AG04450 (cell line): ENCODE results near the gene RGMB. TPM values are rescaled to one million over a fixed set of nuclear protein-coding genes. Genes with fewer than 3 reads are reported as not detected.
A peak's percentile ranks its signal among the peaks of the same experiment; 100 is the strongest.
"Not testable (repeated sequence)": the region's sequence is repeated elsewhere in the genome, so short reads cannot be mapped to it uniquely, and the experiment has no call there.

Experiments
- CTCF ChIA-PET: fragments of 300-600, 350-600 bp; formaldehyde crosslinking; extraction: SDS; loops from one replicate; lab custom pipeline; 2022; ENCODE audit warnings: antibody characterized with exemption, inconsistent platforms; lab: Charles Lee
- POLR2A ChIA-PET: fragments of 350-600 bp; formaldehyde crosslinking; extraction: SDS; loops from one replicate; lab custom pipeline; 2021; ENCODE audit warnings: antibody characterized with exemption, inconsistent platforms; lab: Yijun Ruan, JAX
- DNase-seq: peaks from one replicate; pipeline ENCODE4 v3.0.0-alpha.2; 2011; ENCODE audit warnings: low read depth, low spot score
- H3K27ac ChIP-seq: one replicate; pipeline ENCODE4 v1.5.1; 2012; ENCODE audit warnings: low read depth, low read length, control low read depth
- H3K27me3 ChIP-seq: one replicate; pipeline ENCODE4 v1.6.0; 2012; ENCODE audit warnings: low read length; ENCODE audit not compliant: control insufficient read depth, insufficient read depth
- H3K4me3 ChIP-seq: 2 replicates; pipeline ENCODE4 v1.5.1; 2011; ENCODE audit warnings: mild to moderate bottlenecking, low read depth, low read length, control low read depth
- H3K9me3 ChIP-seq: 2 replicates; pipeline ENCODE4 v1.5.1; 2012; ENCODE audit warnings: low read length; ENCODE audit not compliant: control insufficient read depth, insufficient read depth
- polyA plus RNA-seq: library from polyadenylated mRNA; depleted of rRNA; stranded (reverse); fragments of >200 nt; gene quantifications from 2 replicates; pipeline ENCODE4 v1.2.3, GENCODE V29; 2011
- TF ChIP-seq, protein P1 (sequence below): IDR thresholded peaks from 2 replicates; pipeline ENCODE4 v1.5.1; 2011; ENCODE audit warnings: low read depth, low read length, control low read depth, inconsistent platforms

RGMB gene
- polyA plus RNA-seq, 1 experiment: 53.6 TPM

DNA sequence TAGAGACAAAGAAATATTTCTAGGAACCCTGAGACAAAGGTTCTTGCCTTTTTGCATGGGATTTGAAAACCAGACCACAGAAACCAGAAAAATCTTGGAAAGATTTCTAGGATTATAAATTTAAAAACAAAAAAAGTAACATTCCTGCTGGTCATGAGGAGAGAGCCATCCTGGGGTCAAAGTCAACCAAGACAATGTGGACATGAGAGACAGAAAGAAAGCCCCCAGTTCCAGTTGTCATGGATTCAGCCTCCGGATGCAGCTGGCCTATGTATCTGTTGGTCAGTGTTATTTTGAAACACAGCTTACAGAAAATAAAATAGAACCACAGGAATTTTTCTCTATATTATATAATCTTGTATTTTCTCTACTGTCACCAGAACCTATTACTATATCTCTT is 24.4 kb upstream of the RGMB start:
- ChIA-PET POLR2A (interaction anchor here (1.0 kb wide), 1 partner anchor 20 kb away, joined by 3 read pairs; no protein-coding TSS in a partner anchor), CTCF (no interaction called here)
- TF ChIP-seq, protein P1, sequence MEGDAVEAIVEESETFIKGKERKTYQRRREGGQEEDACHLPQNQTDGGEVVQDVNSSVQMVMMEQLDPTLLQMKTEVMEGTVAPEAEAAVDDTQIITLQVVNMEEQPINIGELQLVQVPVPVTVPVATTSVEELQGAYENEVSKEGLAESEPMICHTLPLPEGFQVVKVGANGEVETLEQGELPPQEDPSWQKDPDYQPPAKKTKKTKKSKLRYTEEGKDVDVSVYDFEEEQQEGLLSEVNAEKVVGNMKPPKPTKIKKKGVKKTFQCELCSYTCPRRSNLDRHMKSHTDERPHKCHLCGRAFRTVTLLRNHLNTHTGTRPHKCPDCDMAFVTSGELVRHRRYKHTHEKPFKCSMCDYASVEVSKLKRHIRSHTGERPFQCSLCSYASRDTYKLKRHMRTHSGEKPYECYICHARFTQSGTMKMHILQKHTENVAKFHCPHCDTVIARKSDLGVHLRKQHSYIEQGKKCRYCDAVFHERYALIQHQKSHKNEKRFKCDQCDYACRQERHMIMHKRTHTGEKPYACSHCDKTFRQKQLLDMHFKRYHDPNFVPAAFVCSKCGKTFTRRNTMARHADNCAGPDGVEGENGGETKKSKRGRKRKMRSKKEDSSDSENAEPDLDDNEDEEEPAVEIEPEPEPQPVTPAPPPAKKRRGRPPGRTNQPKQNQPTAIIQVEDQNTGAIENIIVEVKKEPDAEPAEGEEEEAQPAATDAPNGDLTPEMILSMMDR: no peak
- H3K27ac ChIP-seq: no peak overlapping the region
- H3K27me3 ChIP-seq: no peaks in the 10 kb centered on the region
- H3K9me3 ChIP-seq: no peaks in the 10 kb centered on the region
- DNase-seq: no peak
- H3K4me3 ChIP-seq: no peak overlapping the region

DNA sequence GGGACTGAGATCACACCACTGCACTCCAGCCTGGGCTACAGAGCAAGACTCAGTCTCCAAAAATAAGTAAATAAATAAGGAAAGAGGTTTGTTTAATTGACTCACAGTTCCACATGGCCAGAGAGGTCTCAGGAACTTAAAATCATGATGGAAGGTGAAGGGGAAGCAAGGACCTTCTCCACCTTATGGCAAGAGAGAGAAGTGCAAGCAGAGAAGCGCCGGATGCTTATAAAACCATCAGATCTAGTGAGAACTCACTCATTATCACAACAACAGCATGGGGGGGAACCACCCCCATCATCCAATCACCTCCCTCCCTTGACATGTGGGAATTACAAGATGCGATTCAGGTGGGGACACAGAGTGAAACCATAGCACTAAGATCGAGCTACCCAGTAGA is 22.8 kb upstream of the RGMB start:
- ChIA-PET POLR2A (no interaction called here), CTCF (interaction anchor here (1.0 kb wide), 1 partner anchor 19 kb away, joined by 3 read pairs; no protein-coding TSS in a partner anchor)
- DNase-seq: no peak
- Histone ChIP-seq H3K27me3 (no peaks in the 10 kb centered on the region), H3K27ac (no peak overlapping the region), H3K9me3 (no peaks in the 10 kb centered on the region), H3K4me3 (no peak overlapping the region)
- TF ChIP-seq, protein P1: 0 out of 2 replicates have a peak, but pooled peaks have one; percentile 13

DNA sequence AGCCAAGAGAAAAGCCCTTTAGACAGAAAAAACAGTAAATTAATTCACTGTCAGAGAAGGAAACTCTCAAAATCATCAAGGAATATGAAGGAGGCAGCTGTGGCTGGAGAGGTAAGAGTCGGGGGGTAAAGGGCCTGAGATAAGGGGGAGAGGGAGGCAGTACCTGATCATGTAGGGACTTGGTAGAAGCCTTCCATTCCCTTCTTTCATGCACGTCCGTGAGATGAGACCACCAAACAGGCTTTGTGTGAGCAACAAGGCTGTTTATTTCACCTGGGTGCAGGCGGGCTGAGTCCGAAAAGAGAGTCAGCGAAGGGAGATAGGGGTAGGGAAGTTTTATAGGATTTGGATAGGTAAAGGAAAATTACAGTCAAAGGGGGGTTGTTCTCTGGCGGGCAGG is 21.1 kb upstream of the RGMB start:
- H3K4me3 ChIP-seq, H3K9me3 ChIP-seq, H3K27me3 ChIP-seq, DNase-seq, CTCF ChIA-PET, POLR2A ChIA-PET, H3K27ac ChIP-seq: not testable (repeated sequence)

DNA sequence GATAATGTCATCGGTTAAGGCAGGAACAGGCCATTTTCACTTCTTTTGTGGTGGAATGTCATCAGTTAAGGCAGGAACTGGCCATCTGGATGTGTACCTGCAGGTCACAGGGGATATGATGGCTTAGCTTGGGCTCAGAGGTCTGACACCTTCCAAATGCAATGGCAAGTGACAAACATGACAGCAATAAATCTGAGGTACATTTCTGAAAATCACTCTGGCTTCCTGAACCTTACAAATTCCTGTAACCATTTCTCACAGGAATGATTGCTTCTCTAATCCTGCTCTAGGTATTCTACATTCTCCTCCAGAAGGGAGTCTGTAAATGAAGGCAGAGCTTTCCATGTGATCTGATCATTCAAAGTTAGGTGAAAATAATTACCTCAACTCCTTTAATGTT is 20.7 kb upstream of the RGMB start:
- H3K27ac ChIP-seq, DNase-seq, H3K27me3 ChIP-seq, POLR2A ChIA-PET, CTCF ChIA-PET, H3K4me3 ChIP-seq, H3K9me3 ChIP-seq: not testable (repeated sequence)

DNA sequence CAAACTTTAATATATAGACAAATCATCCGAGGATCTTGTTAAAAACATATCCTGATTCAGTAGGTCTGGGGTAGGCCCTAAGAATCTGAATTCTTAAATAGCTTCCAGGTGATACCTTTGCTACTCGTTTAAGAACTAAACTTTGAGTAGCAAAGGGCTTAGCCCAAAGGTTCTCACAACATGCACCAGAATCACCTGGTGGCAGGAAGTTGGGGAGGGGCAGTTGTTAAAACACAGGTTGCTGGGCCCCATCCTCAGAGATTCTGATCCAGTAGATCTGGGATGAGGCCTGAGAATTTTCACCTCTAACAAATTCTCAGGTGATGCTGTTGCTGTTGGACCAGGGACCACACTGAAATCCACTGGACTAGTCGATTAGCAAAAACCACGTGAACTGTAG is 20.0 kb upstream of the RGMB start:
- H3K9me3 ChIP-seq: peaks cover 2% of the 10 kb centered on the region; the same call in 1 of the 2 replicates

DNA sequence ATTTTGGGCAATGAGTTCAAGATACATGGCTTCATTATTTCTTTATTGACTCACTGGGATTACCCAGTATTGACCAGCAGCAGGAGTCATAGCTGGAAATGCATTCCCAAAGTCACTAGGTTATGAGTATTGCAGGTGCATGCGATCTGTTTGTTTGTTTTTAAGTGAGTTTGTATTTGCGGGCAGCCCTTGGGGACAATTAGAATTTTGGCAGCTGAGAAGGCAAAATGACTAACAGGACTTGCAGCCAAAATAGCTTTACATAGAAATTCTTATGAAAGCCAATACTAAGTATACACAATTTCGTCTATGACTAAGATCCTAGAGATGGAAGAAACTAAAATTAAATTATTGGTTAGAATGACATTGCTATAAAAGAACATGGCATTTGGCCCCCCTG is 18.1 kb upstream of the RGMB start:
- TF ChIP-seq, protein P1: no peak
- Histone ChIP-seq H3K27me3 (no peaks in the 10 kb centered on the region), H3K4me3 (no peak overlapping the region), H3K27ac (no peak overlapping the region), H3K9me3 (peaks cover 2% of the 10 kb centered on the region; the same call in 1 of the 2 replicates)
- ChIA-PET POLR2A (interaction anchor here (0.5 kb wide), 1 partner anchor 35 kb away, joined by 3 read pairs; no protein-coding TSS in a partner anchor), CTCF (interaction anchor here (1.2 kb wide), 1 partner anchor 13 kb away, joined by 8 read pairs; no protein-coding TSS in a partner anchor)
- no peak for DNase-seq

More for the DNA sequence above, 20.0 kb upstream of the RGMB start:
- Histone ChIP-seq H3K27ac (no peak overlapping the region), H3K27me3 (no peaks in the 10 kb centered on the region), H3K4me3 (no peak overlapping the region)
- no peak for DNase-seq
- POLR2A ChIA-PET: no interaction called here
- CTCF ChIA-PET: interaction anchor here (0.6 to 0.8 kb wide), 3 partner anchors 12 to 1522 kb away, joined by 3 read pairs; no protein-coding TSS in a partner anchor
- TF ChIP-seq, protein P1: no peak
